IgD-negative memory B cell (primary cell): Measurements from ENCODE around the gene GNLY. TPM values are rescaled to one million over a fixed set of nuclear protein-coding genes. Genes with fewer than 3 reads are reported as not detected.

Experiments used
- H3K27ac Mint-ChIP-seq, 3 donors: one replicate each; pipeline ENCODE4 v1.8.0; 2020 to 2022; ENCODE audit warnings: mild to moderate bottlenecking in 3 of 3, mixed read lengths in 3 of 3, moderate library complexity in 1 of 3
- H3K27me3 Mint-ChIP-seq: one replicate; pipeline ENCODE4 v1.8.0; 2021; ENCODE audit warnings: mixed read lengths
- H3K36me3 Mint-ChIP-seq: one replicate; pipeline ENCODE4 v1.8.0; 2020; ENCODE audit warnings: mild to moderate bottlenecking, mixed read lengths
- H3K4me1 Mint-ChIP-seq, 3 donors: one replicate each; pipeline ENCODE4 v1.8.0; 2020 to 2022; ENCODE audit warnings: mixed read lengths in 3 of 3, mild to moderate bottlenecking in 1 of 3
- H3K4me3 Mint-ChIP-seq, 4 donors: one replicate each; pipeline ENCODE4 v1.8.0; 2020 to 2022; ENCODE audit warnings: mild to moderate bottlenecking in 4 of 4, mixed read lengths in 4 of 4, moderate library complexity in 3 of 4
- H3K9me3 Mint-ChIP-seq, 3 donors: one replicate each; pipeline ENCODE4 v1.8.0; 2020 to 2021; ENCODE audit warnings: mixed read lengths in 3 of 3, mild to moderate bottlenecking in 1 of 3
- polyA plus RNA-seq: library from polyadenylated mRNA; unstranded; fragments of 300-500 nt; fragmentation: Illumina TruSeq; gene quantifications from one replicate; pipeline ENCODE4 v1.2.3, GENCODE V29; 2021

GNLY gene
- polyA plus RNA-seq, 1 donor from 2014 or later, result 64.8 TPM

GRCh38 chr2:85744055-85744454, 49.9 kb downstream of the GNLY start:
- Mint-ChIP-seq H3K27me3 (peaks cover 33% of the 10 kb centered on the region), H3K36me3 (no peaks in the 10 kb centered on the region), H3K4me1 (peaks cover 17 to 29% (median 18%) of the 10 kb centered on the region in 3 donors), H3K4me3 (no peak overlapping the region), H3K9me3 (peaks cover 0 to 8% (median 3%) of the 10 kb centered on the region in 3 donors), H3K27ac (no peak overlapping the region)

- Mint-ChIP-seq H3K36me3 (no peaks in the 10 kb centered on the region), H3K4me3 (peak overlapping the region in 1 of 4 donors; percentile 18), H3K4me1 (peaks cover 17 to 31% (median 18%) of the 10 kb centered on the region in 3 donors), H3K27ac (no peak overlapping the region), H3K27me3 (peaks cover 33% of the 10 kb centered on the region), H3K9me3 (peaks cover 0 to 8% (median 3%) of the 10 kb centered on the region in 3 donors)
Measured at GRCh38 chr2:85744741-85745601, 50.8 kb downstream of the GNLY start.

GRCh38 chr2:85745619-85746018, 51.5 kb downstream of the GNLY start:
- H3K36me3 Mint-ChIP-seq, result no peaks in the 10 kb centered on the region
- H3K9me3 Mint-ChIP-seq, result peaks cover 0 to 8% (median 3%) of the 10 kb centered on the region in 3 donors
- H3K4me3 Mint-ChIP-seq, result peak overlapping the region in 2 of 4 donors; percentile 18 to 28
- no peak overlapping the region for H3K27ac Mint-ChIP-seq
- H3K27me3 Mint-ChIP-seq, result peaks cover 33% of the 10 kb centered on the region
- H3K4me1 Mint-ChIP-seq, result peaks cover 17 to 31% (median 23%) of the 10 kb centered on the region in 3 donors

GRCh38 chr2:85746321-85747004, 52.3 kb downstream of the GNLY start:
- H3K4me1 Mint-ChIP-seq, result peaks cover 17 to 31% (median 23%) of the 10 kb centered on the region in 3 donors

GRCh38 chr2:85747441-85747840, 53.3 kb downstream of the GNLY start:
- peaks cover 26% of the 10 kb centered on the region for H3K27me3 Mint-ChIP-seq
- peaks cover 0 to 8% (median 3%) of the 10 kb centered on the region in 3 donors for H3K9me3 Mint-ChIP-seq
- no peaks in the 10 kb centered on the region for H3K36me3 Mint-ChIP-seq
- peak overlapping the region in 1 of 4 donors; percentile 55 for H3K4me3 Mint-ChIP-seq
- H3K27ac Mint-ChIP-seq, result no peak overlapping the region
- H3K4me1 Mint-ChIP-seq, result peaks cover 17 to 31% (median 23%) of the 10 kb centered on the region in 3 donors

More at GRCh38 chr2:85746321-85747004, 52.3 kb downstream of the GNLY start:
- H3K36me3 Mint-ChIP-seq, result no peaks in the 10 kb centered on the region
- H3K27ac Mint-ChIP-seq, result no peak overlapping the region
- peaks cover 0 to 8% (median 3%) of the 10 kb centered on the region in 3 donors for H3K9me3 Mint-ChIP-seq
- H3K4me3 Mint-ChIP-seq, result peak overlapping the region in 1 of 4 donors; percentile 73
- H3K27me3 Mint-ChIP-seq, result peaks cover 29% of the 10 kb centered on the region

- Mint-ChIP-seq H3K4me1 (peaks cover 17 to 32% (median 23%) of the 10 kb centered on the region in 3 donors), H3K27ac (no peak overlapping the region), H3K27me3 (peaks cover 25% of the 10 kb centered on the region), H3K4me3 (peak overlapping the region in 2 of 4 donors; percentile 0 to 76), H3K36me3 (no peaks in the 10 kb centered on the region), H3K9me3 (peaks cover 0 to 8% (median 3%) of the 10 kb centered on the region in 3 donors)
Measured at GRCh38 chr2:85748039-85748734, 54.0 kb downstream of the GNLY start.

Other genes starting within 250 kb of the GNLY start
- 72.2 TPM for gene MAT2A, start 155.2 kb upstream of the GNLY start, polyA plus RNA-seq
- gene GGCX, start 132.9 kb upstream of the GNLY start, polyA plus RNA-seq, result 16.1 TPM
- 240 TPM for gene VAMP8, start 116.8 kb upstream of the GNLY start, polyA plus RNA-seq
- gene VAMP5, start 109.9 kb upstream of the GNLY start, polyA plus RNA-seq, result 43.0 TPM
- gene RNF181, start 98.6 kb upstream of the GNLY start, polyA plus RNA-seq, result 206 TPM
- 13.4 TPM for gene TMEM150A, start 91.7 kb upstream of the GNLY start, polyA plus RNA-seq
- 18.3 TPM for gene C2orf68, start 82.3 kb upstream of the GNLY start, polyA plus RNA-seq
- gene USP39, start 78.2 kb upstream of the GNLY start, polyA plus RNA-seq, result 61.2 TPM
- not detected for gene SFTPB, start 26.2 kb upstream of the GNLY start, polyA plus RNA-seq
- gene ATOH8, start 59.6 kb downstream of the GNLY start, polyA plus RNA-seq, result not detected
- gene ST3GAL5, start 194.6 kb downstream of the GNLY start, polyA plus RNA-seq, result 38.2 TPM